Esophagus muscularis mucosa (tissue), 4 donors: ENCODE data around the gene NECTIN2. TPM values are rescaled to one million over a fixed set of nuclear protein-coding genes. Genes with fewer than 3 reads are reported as not detected.
A peak's percentile ranks its signal among the peaks of the same experiment; 100 is the strongest.

ENCODE experiments used
- DNase-seq: peaks from one replicate; pipeline ENCODE4 v3.0.0-alpha.2; 2017; ENCODE audit errors: extremely low spot score
- H3K27ac ChIP-seq, 4 donors: fragments of 200-600 bp; sonication (generic); replicated peaks in 1 of 4; 1 replicate in 3 of 4; 2 replicates in 1 of 4; pipeline ENCODE4 v1.5.1; 2016 to 2019; ENCODE audit warnings: mild to moderate bottlenecking in 1 of 4
- H3K27me3 ChIP-seq, 4 donors: fragments of 200-600 bp; sonication (generic); one replicate each; pipeline versions ENCODE4 v1.5.1 to v1.6.0; 2016 to 2019
- H3K36me3 ChIP-seq, 4 donors: fragments of 200-600 bp; sonication (generic); one replicate each; pipeline ENCODE4 v1.5.1; 2016 to 2019
- H3K4me1 ChIP-seq, 4 donors: fragments of 200-600 bp; sonication (generic); one replicate each; pipeline ENCODE4 v1.5.1; 2016 to 2019
- H3K4me3 ChIP-seq, 4 donors: fragments of 200-600 bp; sonication (generic); 1 replicate in 2 of 4; 2 replicates in 2 of 4; pipeline ENCODE4 v1.5.1; 2016 to 2019; ENCODE audit warnings: mild to moderate bottlenecking in 4 of 4, moderate library complexity in 1 of 4
- H3K9me3 ChIP-seq, 4 donors: fragments of 200-600 bp; sonication (generic); 1 replicate in 3 of 4; 2 replicates in 1 of 4; pipeline ENCODE4 v1.5.1; 2016 to 2019
- EP300 ChIP-seq: sonication (generic); formaldehyde crosslinking; IDR thresholded peaks from one replicate; pipeline ENCODE4 v1.6.1; 2017; ENCODE audit warnings: antibody characterized with exemption
- POLR2A ChIP-seq: fragments of 450-650 bp; IDR thresholded peaks from one replicate; pipeline ENCODE4 v1.6.1; 2017; ENCODE audit warnings: antibody characterized with exemption, moderate library complexity, mild to moderate bottlenecking, low read depth
- POLR2AphosphoS5 ChIP-seq, 2 donors: sonication (generic); formaldehyde crosslinking; IDR thresholded peaks; one replicate each; pipeline ENCODE4 v1.6.1; 2017; ENCODE audit warnings: antibody characterized with exemption in 2 of 2
- WGBS: methylation state at CpG from one replicate; pipeline ENCODE4 v1.1.5; 2018; 5-methylcytosine and 5-hydroxymethylcytosine counted together
- intact Hi-C: fragments of 100-400 bp; cut with DNase I; formaldehyde crosslinking; loops from one replicate; pipeline ENCODE4 v1.15.1; 2023
- total RNA-seq, 4 donors: library from RNA; depleted of rRNA; stranded (reverse); fragments of >200 nt; gene quantifications; one replicate each; pipeline versions ENCODE4 v1.1.0 to v1.2.1, GENCODE V29; 2016
- TF ChIP-seq, protein P1 (sequence below), 3 experiments: fragments of 200-600 bp in 2 of 3; fragments of 450-650 bp in 1 of 3; sonication (generic) in 2 of 3; IDR thresholded peaks; one replicate each; pipeline ENCODE4 v1.5.1; 2017 to 2019; ENCODE audit warnings: antibody characterized with exemption in 3 of 3, mild to moderate bottlenecking in 2 of 3, moderate library complexity in 1 of 3

The NECTIN2 gene
- total RNA-seq, 4 donors from 2014 or later = 34.5 to 72.4 (median 60.1) TPM

DNA sequence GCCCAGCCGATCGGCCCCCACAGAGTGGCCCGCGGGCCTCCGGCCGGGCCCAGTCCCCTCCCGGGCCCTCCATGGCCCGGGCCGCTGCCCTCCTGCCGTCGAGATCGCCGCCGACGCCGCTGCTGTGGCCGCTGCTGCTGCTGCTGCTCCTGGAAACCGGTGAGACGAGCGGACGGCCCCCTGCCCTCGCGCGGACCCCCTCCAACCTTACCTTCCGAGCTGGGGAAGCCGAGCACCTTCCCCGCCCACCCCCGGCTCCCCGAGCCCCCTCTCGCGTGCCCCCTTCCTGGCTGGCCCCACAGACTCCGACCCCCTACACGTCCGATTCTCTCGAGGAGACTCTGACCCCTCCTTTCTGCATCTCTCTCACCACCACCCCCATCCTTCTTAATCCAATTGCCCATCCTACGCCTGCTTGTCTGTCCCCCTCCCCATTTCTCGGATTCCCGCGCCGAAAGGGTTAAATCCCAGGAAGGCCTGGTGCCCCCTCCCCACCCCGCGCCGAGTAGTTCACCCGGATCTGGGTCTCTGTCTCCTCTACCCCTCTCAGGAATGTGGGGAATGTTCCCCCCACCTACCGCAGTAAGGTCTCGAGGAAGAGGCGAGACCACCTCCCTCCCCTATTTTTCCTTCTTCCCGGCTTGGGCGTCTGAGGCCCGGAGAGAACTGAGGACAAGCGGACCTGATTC lies 502 bp downstream of the NECTIN2 start:
- TF ChIP-seq, protein P1, sequence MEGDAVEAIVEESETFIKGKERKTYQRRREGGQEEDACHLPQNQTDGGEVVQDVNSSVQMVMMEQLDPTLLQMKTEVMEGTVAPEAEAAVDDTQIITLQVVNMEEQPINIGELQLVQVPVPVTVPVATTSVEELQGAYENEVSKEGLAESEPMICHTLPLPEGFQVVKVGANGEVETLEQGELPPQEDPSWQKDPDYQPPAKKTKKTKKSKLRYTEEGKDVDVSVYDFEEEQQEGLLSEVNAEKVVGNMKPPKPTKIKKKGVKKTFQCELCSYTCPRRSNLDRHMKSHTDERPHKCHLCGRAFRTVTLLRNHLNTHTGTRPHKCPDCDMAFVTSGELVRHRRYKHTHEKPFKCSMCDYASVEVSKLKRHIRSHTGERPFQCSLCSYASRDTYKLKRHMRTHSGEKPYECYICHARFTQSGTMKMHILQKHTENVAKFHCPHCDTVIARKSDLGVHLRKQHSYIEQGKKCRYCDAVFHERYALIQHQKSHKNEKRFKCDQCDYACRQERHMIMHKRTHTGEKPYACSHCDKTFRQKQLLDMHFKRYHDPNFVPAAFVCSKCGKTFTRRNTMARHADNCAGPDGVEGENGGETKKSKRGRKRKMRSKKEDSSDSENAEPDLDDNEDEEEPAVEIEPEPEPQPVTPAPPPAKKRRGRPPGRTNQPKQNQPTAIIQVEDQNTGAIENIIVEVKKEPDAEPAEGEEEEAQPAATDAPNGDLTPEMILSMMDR (IDR thresholded peaks at IDR 0.05) = no peak
- no peak for TF ChIP-seq POLR2AphosphoS5 (IDR thresholded peaks at IDR 0.05)
- TF ChIP-seq EP300 = no peak
- no peak for TF ChIP-seq POLR2A
- peak overlapping the region; percentile 95 to 98 (median 98) for H3K27ac ChIP-seq
- H3K27me3 ChIP-seq = no peaks in the 10 kb centered on the region
- H3K9me3 ChIP-seq = no peaks in the 10 kb centered on the region
- DNase-seq = no peak
- peaks cover 44 to 64% (median 53%) of the 10 kb centered on the region in 4 donors for H3K4me1 ChIP-seq
- WGBS = 0% methylated on average over 14 of the region's 51 CpGs
- intact Hi-C loops = no loop called here
- peaks cover 0 to 3% (median 0%) of the 10 kb centered on the region in 4 donors for H3K36me3 ChIP-seq
- peak overlapping the region; percentile 82 to 100 (median 99) for H3K4me3 ChIP-seq

DNA sequence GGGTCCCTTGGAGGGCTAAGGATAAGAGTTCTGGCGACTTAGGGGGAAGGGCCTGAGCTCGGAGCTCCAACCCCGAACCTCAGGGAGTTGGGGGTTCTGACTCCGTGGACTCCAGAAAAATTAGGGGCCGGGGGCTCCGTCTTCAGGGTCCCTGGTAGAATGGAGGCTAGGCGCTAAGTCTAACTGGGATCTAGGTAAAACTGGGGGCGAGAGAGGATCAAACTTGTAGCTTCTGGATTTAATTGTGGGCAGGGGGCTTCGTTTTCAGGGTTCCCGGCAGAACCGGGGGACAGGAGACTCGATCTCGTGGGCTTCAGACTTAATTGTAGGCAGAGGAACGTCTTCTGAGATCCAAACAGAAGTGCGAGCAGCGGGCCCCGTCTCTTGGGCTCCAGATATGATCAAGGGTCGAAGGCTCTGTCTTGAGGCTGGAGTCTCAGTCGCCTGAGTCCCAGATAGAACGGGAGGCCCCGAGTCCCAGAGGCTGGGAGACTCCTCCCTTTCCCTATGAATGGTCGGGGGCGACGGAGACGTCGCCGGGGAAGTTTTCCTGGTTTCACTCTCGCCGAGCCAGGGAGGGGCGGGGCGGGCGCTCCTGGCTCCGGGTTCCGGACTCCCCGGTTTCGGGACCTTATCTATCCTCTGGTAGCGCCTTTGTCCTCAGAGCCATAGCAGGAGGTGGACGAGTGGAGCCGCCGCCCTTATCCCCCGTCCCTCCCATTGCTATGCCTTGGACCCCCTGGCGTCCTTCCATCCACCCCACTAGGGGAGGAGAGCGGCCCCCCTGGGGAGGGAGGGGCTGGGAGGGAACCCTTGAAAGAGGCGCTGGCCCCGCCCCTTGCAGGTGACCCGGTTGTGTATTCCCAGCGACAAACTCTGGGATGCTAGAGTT lies 1.3 kb downstream of the NECTIN2 start:
- Histone ChIP-seq H3K36me3 (peaks cover 0 to 3% (median 0%) of the 10 kb centered on the region in 4 donors), H3K4me3 (peak overlapping the region; percentile 82 to 100 (median 99)), H3K27me3 (no peaks in the 10 kb centered on the region), H3K9me3 (no peaks in the 10 kb centered on the region), H3K4me1 (peaks cover 44 to 68% (median 54%) of the 10 kb centered on the region in 4 donors), H3K27ac (peak overlapping the region; percentile 95 to 98 (median 98))
- TF ChIP-seq EP300 (no peak), POLR2A (peak; percentile 18), POLR2AphosphoS5 (IDR thresholded peaks at IDR 0.05) (peak; percentile 65 to 80)
- TF ChIP-seq, protein P1 (IDR thresholded peaks at IDR 0.05) = no peak
- DNase-seq = no peak
- under 1% methylated on average over 16 of the region's 47 CpGs for WGBS
- intact Hi-C loops = no loop called here

DNA sequence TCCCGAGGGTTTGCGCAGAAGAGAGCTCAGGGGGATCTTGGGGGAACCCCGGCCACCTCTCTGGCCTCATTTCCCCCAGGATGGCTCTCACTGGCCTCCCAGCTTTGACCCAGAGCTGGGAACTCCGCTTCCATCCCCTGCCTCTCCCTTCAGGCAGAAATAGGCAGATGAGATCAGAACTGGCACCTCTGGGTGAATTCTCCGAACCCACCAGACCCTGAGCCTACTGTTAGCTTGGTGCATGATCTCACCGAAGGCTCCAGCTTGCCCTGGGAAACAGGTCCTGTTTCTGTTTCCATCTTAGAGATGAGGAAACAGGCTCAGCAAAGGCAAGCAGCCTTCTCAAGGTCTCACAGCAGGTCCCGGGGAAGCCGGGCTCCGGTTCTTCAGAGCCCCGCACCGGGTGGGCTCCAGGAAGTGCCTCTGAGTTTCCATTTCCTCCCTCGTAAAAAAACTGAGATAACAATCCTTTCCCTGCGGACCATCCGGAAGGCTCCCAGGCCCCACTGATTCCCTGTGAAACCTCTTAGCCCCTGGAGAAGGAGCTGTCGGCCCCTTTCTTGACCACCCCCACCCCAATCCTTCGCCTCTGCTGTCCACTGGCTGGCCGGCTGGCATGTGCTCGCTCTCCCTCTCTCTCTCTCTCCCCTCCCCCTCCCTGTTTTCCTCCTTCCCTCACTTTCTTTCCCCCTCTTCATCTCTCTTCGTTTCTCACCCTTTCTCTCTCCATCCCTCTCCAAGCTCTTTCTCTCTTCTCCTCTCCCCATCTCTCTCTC lies 2.1 kb downstream of the NECTIN2 start:
- WGBS = 7% methylated on average over 13 of the region's 19 CpGs
- Histone ChIP-seq H3K4me3 (peak overlapping the region; percentile 82 to 100 (median 99)), H3K9me3 (no peaks in the 10 kb centered on the region), H3K4me1 (peaks cover 44 to 68% (median 54%) of the 10 kb centered on the region in 4 donors), H3K27ac (peak overlapping the region; percentile 95 to 98 (median 98)), H3K36me3 (peaks cover 0 to 3% (median 0%) of the 10 kb centered on the region in 4 donors), H3K27me3 (no peaks in the 10 kb centered on the region)
- intact Hi-C loops = no loop called here
- TF ChIP-seq POLR2AphosphoS5 (IDR thresholded peaks at IDR 0.05) = no peak
- TF ChIP-seq EP300 = no peak
- no peak for DNase-seq

DNA sequence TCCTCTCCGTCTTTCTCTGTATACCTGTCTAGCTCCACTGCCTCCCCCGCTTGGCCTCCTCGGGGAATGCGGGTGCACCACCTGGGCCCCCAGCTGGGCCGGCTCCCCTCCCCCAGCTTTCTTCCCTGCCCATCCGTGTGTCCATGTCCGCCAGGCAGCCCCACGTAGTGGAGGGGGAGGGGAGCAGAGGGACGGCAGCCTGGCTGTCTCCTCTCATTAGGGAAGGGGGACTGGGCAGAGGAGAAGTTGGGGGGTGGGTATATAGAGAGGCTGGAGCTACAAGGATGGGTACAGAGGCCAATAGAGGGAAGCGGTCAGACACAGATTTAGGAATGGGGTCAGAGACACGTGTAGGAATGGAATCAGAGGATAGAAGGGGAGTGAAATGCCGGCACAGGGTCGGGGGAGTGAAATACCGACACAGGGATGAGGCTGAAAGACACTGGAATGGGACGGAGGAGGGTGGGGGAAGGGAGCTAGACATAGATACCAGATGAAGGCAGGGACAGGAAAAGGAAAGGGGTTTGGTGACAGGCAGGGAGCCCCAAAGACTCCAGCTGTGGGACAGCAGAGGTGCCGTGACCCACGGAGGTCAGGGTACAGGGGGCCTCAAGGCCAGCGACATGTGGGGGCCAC lies 2.8 kb downstream of the NECTIN2 start:
- TF ChIP-seq POLR2AphosphoS5 (IDR thresholded peaks at IDR 0.05) (no peak), EP300 (no peak), POLR2A (no peak)
- TF ChIP-seq, protein P1 (IDR thresholded peaks at IDR 0.05) = no peak
- intact Hi-C loops = no loop called here
- H3K9me3 ChIP-seq = no peaks in the 10 kb centered on the region
- H3K27ac ChIP-seq = peak overlapping the region; percentile 95 to 98 (median 98)
- H3K27me3 ChIP-seq = no peaks in the 10 kb centered on the region
- peaks cover 44 to 68% (median 54%) of the 10 kb centered on the region in 4 donors for H3K4me1 ChIP-seq
- H3K4me3 ChIP-seq = peak overlapping the region; percentile 82 to 100 (median 99)
- no peak for DNase-seq
- peaks cover 0 to 8% (median 3%) of the 10 kb centered on the region in 4 donors for H3K36me3 ChIP-seq
- WGBS = 22% methylated on average over 18 of the region's 18 CpGs
